ENCODE data around the gene CGNL1.

DNA sequence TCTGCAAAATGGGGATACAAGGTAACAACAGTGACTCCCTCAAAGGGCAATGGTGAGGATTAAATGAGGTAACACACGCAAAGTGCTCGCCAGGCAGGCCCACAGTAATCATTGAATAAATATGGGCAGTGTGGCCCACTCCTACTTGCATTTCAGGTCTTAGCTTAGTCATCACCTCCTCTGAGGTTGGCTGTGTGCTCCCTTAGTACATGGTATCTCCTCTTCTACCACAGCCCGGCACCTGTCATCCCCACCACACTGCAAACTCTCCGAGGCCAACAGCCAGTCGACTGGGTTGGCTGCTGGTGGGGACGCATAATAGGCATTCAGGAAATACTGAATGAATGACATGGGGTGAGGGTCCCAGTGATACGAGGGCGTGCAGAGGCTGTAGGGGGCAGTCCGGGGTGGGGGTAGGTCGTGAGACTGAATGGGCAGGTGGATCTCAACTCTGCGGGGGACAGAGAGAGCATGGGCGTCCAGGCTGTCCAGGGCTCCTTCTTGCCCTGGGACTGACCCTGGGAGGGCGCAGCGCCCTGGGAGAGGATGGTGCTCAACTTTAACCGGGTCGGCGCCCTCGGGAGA lies 215.0 kb downstream of the CGNL1 start:
- TF ChIP-seq POLR2A (IDR thresholded peaks at IDR 0.05), result no peak
- TF ChIP-seq, protein P1, sequence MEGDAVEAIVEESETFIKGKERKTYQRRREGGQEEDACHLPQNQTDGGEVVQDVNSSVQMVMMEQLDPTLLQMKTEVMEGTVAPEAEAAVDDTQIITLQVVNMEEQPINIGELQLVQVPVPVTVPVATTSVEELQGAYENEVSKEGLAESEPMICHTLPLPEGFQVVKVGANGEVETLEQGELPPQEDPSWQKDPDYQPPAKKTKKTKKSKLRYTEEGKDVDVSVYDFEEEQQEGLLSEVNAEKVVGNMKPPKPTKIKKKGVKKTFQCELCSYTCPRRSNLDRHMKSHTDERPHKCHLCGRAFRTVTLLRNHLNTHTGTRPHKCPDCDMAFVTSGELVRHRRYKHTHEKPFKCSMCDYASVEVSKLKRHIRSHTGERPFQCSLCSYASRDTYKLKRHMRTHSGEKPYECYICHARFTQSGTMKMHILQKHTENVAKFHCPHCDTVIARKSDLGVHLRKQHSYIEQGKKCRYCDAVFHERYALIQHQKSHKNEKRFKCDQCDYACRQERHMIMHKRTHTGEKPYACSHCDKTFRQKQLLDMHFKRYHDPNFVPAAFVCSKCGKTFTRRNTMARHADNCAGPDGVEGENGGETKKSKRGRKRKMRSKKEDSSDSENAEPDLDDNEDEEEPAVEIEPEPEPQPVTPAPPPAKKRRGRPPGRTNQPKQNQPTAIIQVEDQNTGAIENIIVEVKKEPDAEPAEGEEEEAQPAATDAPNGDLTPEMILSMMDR (IDR thresholded peaks at IDR 0.05), result no peak

All from lower leg skin (tissue), 3 donors.